Urinary bladder (tissue), 4 donors: Measurements from ENCODE around the gene MT3. TPM values are rescaled to one million over a fixed set of nuclear protein-coding genes. Genes with fewer than 3 reads are reported as not detected.

Experiments used
- DNase-seq: peaks from one replicate; pipeline ENCODE4 v3.0.0-alpha.2; 2015; ENCODE audit errors: extremely low spot score
- H3K27ac ChIP-seq: one replicate; pipeline ENCODE4 v1.5.1; 2013; ENCODE audit warnings: low read depth, mild to moderate bottlenecking, moderate library complexity
- H3K36me3 ChIP-seq: one replicate; pipeline ENCODE4 v1.6.1; 2013; ENCODE audit warnings: mild to moderate bottlenecking, moderate library complexity; ENCODE audit not compliant: insufficient read depth
- H3K4me1 ChIP-seq: one replicate; pipeline ENCODE4 v1.6.1; 2013; ENCODE audit warnings: mild to moderate bottlenecking, moderate library complexity; ENCODE audit not compliant: insufficient read depth
- H3K4me3 ChIP-seq: one replicate; pipeline ENCODE4 v1.5.1; 2013; ENCODE audit warnings: low read depth, low read length
- WGBS: extraction: QIAGEN DNeasy Blood & Tissue Kit; methylation state at CpG from one replicate; pipeline ENCODE4 v1.1.7; 2013; 5-methylcytosine and 5-hydroxymethylcytosine counted together
- polyA plus RNA-seq: library from polyadenylated mRNA; stranded (reverse); fragments of 200-250 nt; gene quantifications from one replicate; pipeline ENCODE4 v1.2.3, GENCODE V29; 2013
- total RNA-seq: library from RNA; depleted of rRNA; stranded (reverse); fragments of >200 nt; gene quantifications from one replicate; pipeline ENCODE4 v1.2.3, GENCODE V29; 2014
- donor health status: healthy with polysubstance abuse.
- donor health status: healthy.

The MT3 gene
- total and polyA plus RNA-seq, 2 donors = 1.1 to 8.7 TPM

DNA sequence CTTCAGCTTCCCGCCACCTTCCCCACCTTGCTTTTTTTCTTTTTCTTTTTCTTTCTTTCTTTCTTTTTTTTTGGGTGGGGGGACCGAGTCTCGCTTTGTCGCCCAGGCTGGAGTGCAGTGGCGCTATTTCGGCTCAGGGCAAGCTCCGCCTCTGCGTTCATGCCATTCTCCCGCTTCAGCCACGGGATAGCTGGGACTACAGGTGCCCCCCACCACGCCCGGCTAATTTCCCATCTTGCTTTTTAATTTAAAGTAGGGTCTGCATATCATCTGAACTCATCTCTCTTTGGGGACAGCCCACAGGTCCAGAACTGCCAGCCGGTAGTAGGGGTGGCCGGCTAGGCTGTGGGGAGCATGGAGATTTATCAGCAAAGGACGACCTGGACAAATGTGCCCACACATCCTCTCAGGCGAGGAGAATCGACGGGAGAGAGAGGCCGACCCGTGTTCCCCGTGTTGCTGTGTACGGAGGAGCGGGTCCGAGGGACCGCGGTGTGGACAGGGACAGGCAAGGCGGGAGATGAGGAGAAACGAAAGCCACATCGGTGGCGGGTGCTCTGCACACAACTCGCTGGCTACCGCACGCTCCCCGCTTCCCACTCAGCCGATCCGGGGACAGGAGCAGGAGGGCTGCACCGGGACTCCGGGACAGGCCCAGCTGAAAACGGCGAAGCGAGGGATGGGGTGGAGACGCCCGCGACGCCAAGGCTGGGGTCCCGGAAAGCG is 45.5 kb downstream of the MT3 start:
- Histone ChIP-seq H3K27ac (no peak overlapping the region), H3K4me1 (no peaks in the 10 kb centered on the region), H3K36me3 (no peaks in the 10 kb centered on the region), H3K4me3 (no peak overlapping the region)
- WGBS = 36% methylated on average over 47 of the region's 47 CpGs
- DNase-seq = no peak

DNA sequence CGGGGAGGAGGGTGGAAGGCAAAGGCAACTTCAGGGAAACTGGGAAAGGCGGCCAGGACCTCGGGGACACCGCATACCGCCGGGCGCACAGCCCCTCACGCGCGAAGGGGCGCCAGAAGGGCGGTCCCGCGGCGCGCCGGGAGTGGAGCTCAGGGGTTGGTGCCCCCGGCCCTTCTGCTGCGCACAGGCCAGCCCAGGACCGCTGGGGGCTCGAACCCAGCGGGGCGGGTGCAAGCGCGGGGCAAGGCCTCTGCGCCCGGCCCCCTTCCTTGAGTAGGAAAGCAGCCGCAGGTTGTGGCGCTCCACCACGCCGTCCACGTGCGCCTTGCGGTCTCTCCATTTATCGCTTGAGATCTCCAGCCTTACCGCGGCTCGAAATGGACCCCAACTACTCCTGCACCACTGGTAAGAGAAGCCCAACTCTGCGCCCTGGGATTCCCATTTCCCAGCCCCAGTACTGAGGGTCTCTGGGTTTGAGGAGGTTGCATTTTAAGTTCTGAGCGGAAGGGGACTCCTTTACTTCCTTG is 46.2 kb downstream of the MT3 start:
- peak overlapping the region; percentile 3 for H3K4me3 ChIP-seq
- no peaks in the 10 kb centered on the region for H3K36me3 ChIP-seq
- no peak for DNase-seq
- no peaks in the 10 kb centered on the region for H3K4me1 ChIP-seq
- H3K27ac ChIP-seq = no peak overlapping the region
- WGBS = 23% methylated on average over 40 of the region's 40 CpGs

DNA sequence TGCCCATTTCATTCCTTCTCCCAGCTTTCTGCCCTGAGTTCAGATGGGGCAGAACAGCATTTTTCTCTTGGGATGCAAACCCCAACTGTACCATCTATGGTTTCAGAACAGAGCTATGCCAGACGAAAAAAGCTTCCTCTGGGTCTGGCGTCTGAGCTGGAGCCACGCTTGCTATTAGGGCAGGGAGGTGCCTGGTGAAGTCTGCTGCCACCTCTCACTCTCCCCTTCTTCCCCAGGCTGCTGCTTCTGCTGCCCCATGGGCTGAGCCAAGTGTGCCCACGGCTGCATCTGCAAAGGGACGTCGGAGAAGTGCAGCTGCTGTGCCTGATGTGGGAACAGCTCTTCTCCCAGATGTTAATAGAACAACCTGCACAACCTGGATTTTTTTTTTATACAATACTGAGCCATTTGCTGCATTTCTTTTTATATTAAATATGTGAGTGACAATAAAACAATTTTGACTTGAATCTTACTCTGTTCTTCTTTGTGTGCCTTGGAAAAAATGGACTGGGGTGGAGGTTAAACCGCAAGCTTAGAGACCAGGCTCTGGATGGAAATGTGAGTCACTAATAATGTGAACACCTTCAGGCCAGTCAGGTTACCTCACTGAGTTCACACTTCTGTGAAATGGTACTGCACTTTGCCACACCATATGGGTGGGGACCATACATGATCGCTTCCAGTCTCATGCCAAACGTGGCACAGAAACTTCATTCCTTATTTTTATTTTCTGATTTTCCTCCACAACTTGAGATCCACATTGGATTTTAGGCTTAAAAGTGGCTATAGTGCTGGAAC is 47.5 kb downstream of the MT3 start:
- WGBS = 66% methylated on average over 9 of the region's 9 CpGs

DNA sequence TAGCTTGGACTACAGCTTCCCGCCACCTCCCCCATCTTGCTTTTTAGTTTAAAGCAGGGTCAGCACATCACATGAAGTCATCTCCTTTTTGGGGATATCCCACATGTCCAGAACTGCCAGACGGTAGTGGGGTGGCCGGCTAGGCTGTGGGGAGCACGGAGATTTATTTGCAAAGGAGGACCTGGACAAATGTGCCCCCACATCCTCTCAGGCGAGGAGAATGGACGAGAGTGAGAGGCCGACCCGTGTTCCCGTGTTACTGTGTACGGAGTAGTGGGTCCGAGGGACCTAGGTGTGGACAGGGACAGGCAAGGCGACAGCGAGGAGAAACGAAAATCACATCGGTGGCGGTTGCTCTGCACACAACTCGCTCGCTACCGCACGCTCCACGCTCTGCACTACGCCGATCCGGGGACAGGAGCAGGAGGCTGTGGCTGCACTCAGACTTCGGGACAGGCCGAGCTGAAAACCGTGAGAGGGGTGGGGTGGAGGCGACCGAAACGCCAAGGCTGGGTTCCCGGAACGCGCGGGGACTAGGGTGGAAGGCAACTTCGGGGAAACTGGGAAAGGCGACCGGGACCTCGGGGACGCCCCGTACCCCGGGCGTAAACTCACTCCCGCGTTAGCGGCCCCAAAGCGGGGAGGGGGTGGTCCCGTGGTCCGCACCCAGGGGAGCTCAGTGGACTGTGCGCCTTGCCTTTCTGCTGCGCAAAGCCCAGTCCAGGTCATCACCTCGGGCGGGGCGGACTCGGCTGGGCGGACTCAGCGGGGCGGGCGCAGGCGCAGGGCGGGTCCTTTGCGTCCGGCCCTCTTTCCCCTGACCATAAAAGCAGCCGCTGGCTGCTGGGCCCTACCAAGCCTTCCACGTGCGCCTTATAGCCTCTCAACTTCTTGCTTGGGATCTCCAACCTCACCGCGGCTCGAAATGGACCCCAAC is 48.8 kb downstream of the MT3 start, which contains the start of gene MT1A:
MT1A (plus strand) TSS at position 853 of the 937 bp plus-strand sequence; CDS start at position 926, 73 bp downstream.
- WGBS = 13% methylated on average over 68 of the region's 68 CpGs
- no peaks in the 10 kb centered on the region for H3K36me3 ChIP-seq
- H3K4me3 ChIP-seq = peak within 1 kb of the TSS; percentile 44
- no peaks in the 10 kb centered on the region for H3K4me1 ChIP-seq
- DNase-seq = no peak
- peak within 1 kb of the TSS; percentile 73 for H3K27ac ChIP-seq

More for the DNA sequence above, 47.5 kb downstream of the MT3 start:
- H3K4me1 ChIP-seq = no peaks in the 10 kb centered on the region
- DNase-seq = no peak
- H3K27ac ChIP-seq = no peak overlapping the region
- no peak overlapping the region for H3K4me3 ChIP-seq
- H3K36me3 ChIP-seq = no peaks in the 10 kb centered on the region

- Histone ChIP-seq H3K27ac (no peak overlapping the region), H3K4me1 (no peaks in the 10 kb centered on the region), H3K36me3 (no peaks in the 10 kb centered on the region), H3K4me3 (no peak overlapping the region)
- WGBS = 67% methylated on average over 1 of the region's 1 CpG
- DNase-seq = no peak
These were observed 49.7 kb downstream of the MT3 start for GRCh38 chr16:56639045-56639444.

GRCh38 chr16:56640076-56640475 is 50.7 kb downstream of the MT3 start:
- no peaks in the 10 kb centered on the region for H3K36me3 ChIP-seq
- no peak for DNase-seq
- 91% methylated on average over 1 of the region's 1 CpG for WGBS
- H3K27ac ChIP-seq = no peak overlapping the region
- no peak overlapping the region for H3K4me3 ChIP-seq
- no peaks in the 10 kb centered on the region for H3K4me1 ChIP-seq

Other genes starting within 250 kb of the MT3 start
- gene AMFR, start 164.0 kb upstream of the MT3 start, total RNA-seq = 120 TPM
- gene AMFR, start 164.0 kb upstream of the MT3 start, polyA plus RNA-seq = 82.6 TPM
- gene NUDT21, start 138.2 kb upstream of the MT3 start, total RNA-seq = 144 TPM
- 47.3 TPM for gene NUDT21, start 138.2 kb upstream of the MT3 start, polyA plus RNA-seq
- 58.2 TPM for gene OGFOD1, start 138.0 kb upstream of the MT3 start, total RNA-seq
- 25.8 TPM for gene OGFOD1, start 138.0 kb upstream of the MT3 start, polyA plus RNA-seq
- gene BBS2, start 69.5 kb upstream of the MT3 start, total RNA-seq = 83.1 TPM
- 34.5 TPM for gene BBS2, start 69.5 kb upstream of the MT3 start, polyA plus RNA-seq
- not detected for gene MT4, start 24.5 kb upstream of the MT3 start, total RNA-seq
- gene MT4, start 24.5 kb upstream of the MT3 start, polyA plus RNA-seq = not detected
- gene MT2A, start 19.1 kb downstream of the MT3 start, total RNA-seq = 8.2 TPM
- gene MT2A, start 19.1 kb downstream of the MT3 start, polyA plus RNA-seq = 890 TPM
- gene MT1E, start 36.3 kb downstream of the MT3 start, total RNA-seq = 14.7 TPM
- gene MT1E, start 36.3 kb downstream of the MT3 start, polyA plus RNA-seq = 189 TPM
- 0.48 TPM for gene MT1M, start 43.1 kb downstream of the MT3 start, total RNA-seq
- 182 TPM for gene MT1M, start 43.1 kb downstream of the MT3 start, polyA plus RNA-seq
- not detected for gene MT1A, start 49.1 kb downstream of the MT3 start, total RNA-seq
- gene MT1A, start 49.1 kb downstream of the MT3 start, polyA plus RNA-seq = 244 TPM
- not detected for gene MT1B, start 62.4 kb downstream of the MT3 start, total RNA-seq
- gene MT1B, start 62.4 kb downstream of the MT3 start, polyA plus RNA-seq = not detected
- 0.95 TPM for gene MT1F, start 68.4 kb downstream of the MT3 start, total RNA-seq
- 10.3 TPM for gene MT1F, start 68.4 kb downstream of the MT3 start, polyA plus RNA-seq
- not detected for gene MT1G, start 78.5 kb downstream of the MT3 start, total RNA-seq
- gene MT1G, start 78.5 kb downstream of the MT3 start, polyA plus RNA-seq = 55.5 TPM
- gene MT1H, start 80.3 kb downstream of the MT3 start, total RNA-seq = not detected
- gene MT1H, start 80.3 kb downstream of the MT3 start, polyA plus RNA-seq = not detected
- 10.8 TPM for gene MT1X, start 92.9 kb downstream of the MT3 start, total RNA-seq
- 1,604 TPM for gene MT1X, start 92.9 kb downstream of the MT3 start, polyA plus RNA-seq
- 49.0 TPM for gene NUP93, start 140.6 kb downstream of the MT3 start, total RNA-seq
- 25.1 TPM for gene NUP93, start 140.6 kb downstream of the MT3 start, polyA plus RNA-seq